ENCODE measurements around the gene KHDC3L. TPM values are rescaled to one million over a fixed set of nuclear protein-coding genes. Genes with fewer than 3 reads are reported as not detected.
"Not testable (repeated sequence)": the region's sequence is repeated elsewhere in the genome, so short reads cannot be mapped to it uniquely, and the experiment has no call there.

KHDC3L gene
- total RNA-seq, 1 experiment from 2014 or later, result not detected

GRCh38 chr6:73362869-73363536 lies 545 bp downstream of the KHDC3L start:
- Histone ChIP-seq H3K36me3 (no peaks in the 10 kb centered on the region), H3K4me3 (no peak overlapping the region), H3K27me3 (no peaks in the 10 kb centered on the region), H3K27ac (no peak overlapping the region), H3K9me3 (replicated peaks) (no peaks in the 10 kb centered on the region), H3K4me1 (no peaks in the 10 kb centered on the region)
- no peak for DNase-seq

DNA sequence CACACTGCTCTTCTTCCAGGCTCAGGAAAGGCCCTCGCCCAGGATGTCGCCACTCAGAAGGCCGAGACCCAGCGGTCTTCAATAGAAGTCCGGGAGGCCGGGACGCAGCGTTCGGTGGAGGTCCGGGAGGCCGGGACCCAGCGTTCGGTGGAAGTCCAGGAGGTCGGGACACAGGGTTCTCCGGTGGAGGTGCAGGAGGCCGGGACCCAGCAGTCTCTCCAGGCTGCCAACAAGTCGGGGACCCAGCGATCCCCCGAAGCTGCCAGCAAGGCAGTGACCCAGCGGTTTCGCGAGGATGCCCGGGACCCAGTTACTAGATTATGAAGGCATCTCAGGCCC lies 1.0 kb downstream of the KHDC3L start:
- H3K36me3 ChIP-seq, result no peaks in the 10 kb centered on the region
- no peaks in the 10 kb centered on the region for H3K9me3 ChIP-seq (replicated peaks)
- H3K27ac ChIP-seq, result no peak overlapping the region
- no peaks in the 10 kb centered on the region for H3K4me1 ChIP-seq
- H3K27me3 ChIP-seq, result no peaks in the 10 kb centered on the region
- no peak overlapping the region for H3K4me3 ChIP-seq
- no peak for DNase-seq

DNA sequence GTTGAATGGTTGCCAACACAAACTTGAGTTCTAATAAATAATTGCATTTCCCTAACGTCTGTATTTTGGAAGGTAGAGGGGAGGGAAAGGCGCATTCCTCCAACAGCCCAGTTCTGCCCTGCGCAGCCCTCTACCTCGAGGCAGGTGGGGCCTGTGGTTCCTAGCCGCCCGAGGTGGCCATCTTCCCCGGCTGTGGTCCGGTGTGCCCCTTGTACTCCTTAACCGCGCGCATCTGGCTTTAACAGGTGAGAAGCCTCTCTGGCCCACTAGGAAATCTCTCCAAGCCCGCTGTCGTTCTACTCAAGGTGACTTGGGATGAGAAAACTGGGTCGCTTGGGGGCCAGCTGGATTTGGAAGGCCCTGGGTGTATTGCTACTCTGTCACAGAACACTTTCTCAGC lies 1.7 kb downstream of the KHDC3L start:
- Histone ChIP-seq H3K36me3 (no peaks in the 10 kb centered on the region), H3K27me3 (no peaks in the 10 kb centered on the region), H3K4me3 (no peak overlapping the region), H3K4me1 (no peaks in the 10 kb centered on the region), H3K27ac (no peak overlapping the region), H3K9me3 (replicated peaks) (no peaks in the 10 kb centered on the region)
- no peak for DNase-seq

GRCh38 chr6:73364549-73364948 lies 2.1 kb downstream of the KHDC3L start:
- H3K27me3 ChIP-seq, result no peaks in the 10 kb centered on the region
- no peak overlapping the region for H3K4me3 ChIP-seq
- DNase-seq, result no peak
- no peaks in the 10 kb centered on the region for H3K9me3 ChIP-seq (replicated peaks)
- H3K4me1 ChIP-seq, result no peaks in the 10 kb centered on the region
- H3K36me3 ChIP-seq, result no peaks in the 10 kb centered on the region
- no peak overlapping the region for H3K27ac ChIP-seq

GRCh38 chr6:73367761-73368355 lies 5.4 kb downstream of the KHDC3L start:
- no peak overlapping the region for H3K27ac ChIP-seq
- H3K27me3 ChIP-seq, result no peaks in the 10 kb centered on the region
- H3K36me3 ChIP-seq, result no peaks in the 10 kb centered on the region
- no peaks in the 10 kb centered on the region for H3K9me3 ChIP-seq (replicated peaks)
- no peak for DNase-seq
- H3K4me3 ChIP-seq, result no peak overlapping the region
- no peaks in the 10 kb centered on the region for H3K4me1 ChIP-seq

- Histone ChIP-seq H3K27me3 (no peaks in the 10 kb centered on the region), H3K27ac (no peak overlapping the region), H3K4me3 (no peak overlapping the region), H3K4me1 (no peaks in the 10 kb centered on the region), H3K36me3 (no peaks in the 10 kb centered on the region), H3K9me3 (replicated peaks) (no peaks in the 10 kb centered on the region)
- no peak for DNase-seq
These were observed 6.2 kb downstream of the KHDC3L start for GRCh38 chr6:73368675-73369074.

GRCh38 chr6:73369157-73369556 lies 6.7 kb downstream of the KHDC3L start:
- Histone ChIP-seq H3K27me3 (no peaks in the 10 kb centered on the region), H3K27ac (no peak overlapping the region), H3K4me3 (no peak overlapping the region), H3K9me3 (replicated peaks) (no peaks in the 10 kb centered on the region), H3K36me3 (no peaks in the 10 kb centered on the region), H3K4me1 (no peaks in the 10 kb centered on the region)
- DNase-seq, result no peak

GRCh38 chr6:73369563-73369962 lies 7.1 kb downstream of the KHDC3L start, which contains the start of gene OOEP:
OOEP (minus strand) TSS chr6:73369897; CDS start chr6:73369792, 105 bp downstream.
- no peaks in the 10 kb centered on the region for H3K9me3 ChIP-seq (replicated peaks)
- no peaks in the 10 kb centered on the region for H3K4me1 ChIP-seq
- no peaks in the 10 kb centered on the region for H3K27me3 ChIP-seq
- H3K36me3 ChIP-seq, result no peaks in the 10 kb centered on the region
- no peak within 1 kb of the TSS for H3K27ac ChIP-seq
- H3K4me3 ChIP-seq, result no peak within 1 kb of the TSS
- no peak for DNase-seq

DNA sequence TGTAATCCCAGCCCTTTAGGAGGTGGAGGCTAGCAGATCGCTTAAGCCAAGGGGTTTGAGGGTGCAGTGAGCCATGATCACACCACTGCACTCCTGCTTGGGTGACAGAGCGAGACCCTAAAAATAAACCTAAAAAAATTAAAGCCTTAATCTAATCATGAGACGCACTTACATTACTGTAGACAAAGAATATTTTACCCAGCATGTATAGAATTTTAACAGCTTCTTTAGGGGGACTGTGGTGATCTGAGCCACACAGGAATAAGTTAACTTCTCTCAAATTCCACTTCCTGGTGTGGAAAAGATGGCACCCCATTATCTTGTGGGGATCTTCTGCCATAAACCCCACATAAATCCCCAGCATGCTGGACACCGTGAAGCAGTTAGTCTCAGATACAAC lies 9.5 kb downstream of the KHDC3L start:
- no peaks in the 10 kb centered on the region for H3K4me1 ChIP-seq
- H3K36me3 ChIP-seq, result no peaks in the 10 kb centered on the region
- no peaks in the 10 kb centered on the region for H3K9me3 ChIP-seq (replicated peaks)
- no peak for DNase-seq
- no peaks in the 10 kb centered on the region for H3K27me3 ChIP-seq
- H3K27ac ChIP-seq, result no peak overlapping the region
- no peak overlapping the region for H3K4me3 ChIP-seq

DNA sequence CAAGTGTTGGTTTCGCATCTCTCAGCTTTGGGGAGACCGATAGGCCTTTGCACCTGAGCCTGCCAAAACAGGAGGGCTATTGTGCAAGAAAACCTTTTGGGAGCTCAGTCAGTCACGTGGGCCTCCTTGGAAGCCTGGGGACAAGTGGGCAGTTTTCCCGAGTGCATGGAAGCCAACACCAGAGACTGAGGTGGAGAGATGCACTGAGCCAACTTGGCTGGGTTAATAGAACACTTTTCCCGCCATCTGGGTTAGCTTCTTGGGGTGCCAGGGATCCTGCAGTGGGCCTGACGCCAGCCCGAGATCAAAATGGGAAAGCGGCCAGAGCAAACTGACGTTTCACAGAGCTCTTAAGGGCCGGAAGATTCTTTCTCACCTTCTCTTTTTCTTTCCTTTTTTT lies 10.1 kb downstream of the KHDC3L start:
- no peak for DNase-seq
- Histone ChIP-seq H3K4me3 (no peak overlapping the region), H3K27me3 (no peaks in the 10 kb centered on the region), H3K4me1 (no peaks in the 10 kb centered on the region), H3K9me3 (replicated peaks) (no peaks in the 10 kb centered on the region), H3K36me3 (no peaks in the 10 kb centered on the region), H3K27ac (no peak overlapping the region)

DNA sequence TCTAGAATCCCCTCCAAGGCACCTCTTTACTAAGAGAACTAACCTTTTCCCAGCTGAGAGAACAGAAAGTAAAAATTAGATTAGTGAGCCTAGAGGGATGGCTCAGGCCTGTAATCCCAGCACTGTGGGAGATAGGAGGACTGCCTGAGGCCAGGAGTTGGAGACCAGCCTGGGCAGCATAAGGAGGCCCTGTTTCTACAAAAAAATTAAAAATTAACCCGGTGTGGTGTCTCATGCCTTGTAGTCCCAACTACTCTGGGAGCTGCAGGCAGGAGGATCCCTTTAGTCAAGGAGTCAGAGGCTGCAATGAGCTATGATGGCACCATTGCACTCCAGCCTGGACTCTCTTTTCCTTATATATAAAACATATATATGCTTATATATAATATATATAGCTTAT lies 12.8 kb downstream of the KHDC3L start:
- H3K27me3 ChIP-seq, result no peaks in the 10 kb centered on the region
- H3K4me3 ChIP-seq, result no peak overlapping the region
- H3K27ac ChIP-seq, result no peak overlapping the region
- H3K9me3 ChIP-seq (replicated peaks), result no peaks in the 10 kb centered on the region
- no peaks in the 10 kb centered on the region for H3K4me1 ChIP-seq
- DNase-seq, result no peak
- H3K36me3 ChIP-seq, result no peaks in the 10 kb centered on the region

GRCh38 chr6:73377225-73377624 lies 14.8 kb downstream of the KHDC3L start:
- DNase-seq, result no peak
- H3K27ac ChIP-seq, result no peak overlapping the region
- no peaks in the 10 kb centered on the region for H3K4me1 ChIP-seq
- no peaks in the 10 kb centered on the region for H3K9me3 ChIP-seq (replicated peaks)
- no peaks in the 10 kb centered on the region for H3K27me3 ChIP-seq
- H3K36me3 ChIP-seq, result no peaks in the 10 kb centered on the region
- no peak overlapping the region for H3K4me3 ChIP-seq

- H3K9me3 ChIP-seq (replicated peaks); H3K36me3 ChIP-seq; DNase-seq; H3K27ac ChIP-seq; H3K4me3 ChIP-seq; H3K4me1 ChIP-seq; H3K27me3 ChIP-seq: not testable (repeated sequence)
These were observed 19.1 kb downstream of the KHDC3L start for GRCh38 chr6:73381531-73381930.

GRCh38 chr6:73382462-73383113 lies 20.1 kb downstream of the KHDC3L start:
- H3K9me3 ChIP-seq (replicated peaks), result no peaks in the 10 kb centered on the region
- no peak overlapping the region for H3K27ac ChIP-seq
- no peak overlapping the region for H3K4me3 ChIP-seq
- H3K36me3 ChIP-seq, result no peaks in the 10 kb centered on the region
- no peak for DNase-seq
- H3K4me1 ChIP-seq, result no peaks in the 10 kb centered on the region
- H3K27me3 ChIP-seq, result no peaks in the 10 kb centered on the region

- H3K36me3 ChIP-seq, result no peaks in the 10 kb centered on the region
- no peaks in the 10 kb centered on the region for H3K4me1 ChIP-seq
- H3K4me3 ChIP-seq, result peak overlapping the region; percentile 57
- DNase-seq, result no peak
- no peaks in the 10 kb centered on the region; the same call in 1 of the 2 replicates for H3K27me3 ChIP-seq
- no peak overlapping the region for H3K27ac ChIP-seq
- H3K9me3 ChIP-seq (replicated peaks), result no peaks in the 10 kb centered on the region
These were observed 26.0 kb downstream of the KHDC3L start for GRCh38 chr6:73388433-73388799.

All from SJCRH30 (cell line).